ENCODE data around the gene ZNF577. TPM values are rescaled to one million over a fixed set of nuclear protein-coding genes. Genes with fewer than 3 reads are reported as not detected.

ZNF577 gene
- total and polyA plus RNA-seq, 2 of the 13 experiments (the other 11 are each of a cell fraction or from before 2014, with no cell fraction given), result 5.7 to 7.6 TPM

- TF ChIP-seq ZNF503 (CRISPR knock-in tag; IDR thresholded peaks at IDR 0.05) (no peak), ZNF557 (CRISPR knock-in tag; IDR thresholded peaks at IDR 0.05) (no peak), KAT7 (CRISPR knock-in tag; IDR thresholded peaks at IDR 0.05; ENCODE audit: borderline replicate concordance) (peak; percentile 72; the same call in 1 of the 2 replicates), THYN1 (CRISPR knock-in tag; IDR thresholded peaks at IDR 0.05; ENCODE audit: borderline replicate concordance, low read depth) (no peak), ZC3H4 (CRISPR knock-in tag; IDR thresholded peaks at IDR 0.05; ENCODE audit: borderline replicate concordance) (no peak), ZNF792 (CRISPR knock-in tag; IDR thresholded peaks at IDR 0.05) (no peak), PBX3 (CRISPR knock-in tag; IDR thresholded peaks at IDR 0.05; ENCODE audit: borderline replicate concordance) (no peak), ZNF33B (CRISPR knock-in tag; IDR thresholded peaks at IDR 0.05) (no peak), ZNF605 (CRISPR knock-in tag; IDR thresholded peaks at IDR 0.05) (no peak), RFXAP (CRISPR knock-in tag; IDR thresholded peaks at IDR 0.05; ENCODE audit: borderline replicate concordance) (0 out of 2 replicates have a peak, but pooled peaks have one; percentile 27), NCOA1 (CRISPR knock-in tag; IDR thresholded peaks at IDR 0.05) (no peak), E2F1 (CRISPR knock-in tag; IDR thresholded peaks at IDR 0.05) (0 out of 2 replicates have a peak, but pooled peaks have one; percentile 26), NFIC (IDR thresholded peaks at IDR 0.05; ENCODE audit: low read length) (no peak), RXRA (CRISPR knock-in tag; IDR thresholded peaks at IDR 0.05) (no peak), ZNF101 (CRISPR knock-in tag; IDR thresholded peaks at IDR 0.05; ENCODE audit: borderline replicate concordance, low read depth) (no peak), ZBTB42 (CRISPR knock-in tag; IDR thresholded peaks at IDR 0.05) (no peak), ZNF225 (CRISPR knock-in tag; IDR thresholded peaks at IDR 0.05) (0 out of 2 replicates have a peak, but pooled peaks have one; percentile 49), ZBTB46 (CRISPR knock-in tag; IDR thresholded peaks at IDR 0.05; ENCODE audit: borderline replicate concordance) (no peak), SKI (IDR thresholded peaks at IDR 0.05; ENCODE audit: partially characterized antibody) (no peak)
- TF ChIP-seq, protein P1, sequence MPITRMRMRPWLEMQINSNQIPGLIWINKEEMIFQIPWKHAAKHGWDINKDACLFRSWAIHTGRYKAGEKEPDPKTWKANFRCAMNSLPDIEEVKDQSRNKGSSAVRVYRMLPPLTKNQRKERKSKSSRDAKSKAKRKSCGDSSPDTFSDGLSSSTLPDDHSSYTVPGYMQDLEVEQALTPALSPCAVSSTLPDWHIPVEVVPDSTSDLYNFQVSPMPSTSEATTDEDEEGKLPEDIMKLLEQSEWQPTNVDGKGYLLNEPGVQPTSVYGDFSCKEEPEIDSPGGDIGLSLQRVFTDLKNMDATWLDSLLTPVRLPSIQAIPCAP (CRISPR knock-in tag; IDR thresholded peaks at IDR 0.05; ENCODE audit: low read depth), result no peak
- TF ChIP-seq, protein P2, sequence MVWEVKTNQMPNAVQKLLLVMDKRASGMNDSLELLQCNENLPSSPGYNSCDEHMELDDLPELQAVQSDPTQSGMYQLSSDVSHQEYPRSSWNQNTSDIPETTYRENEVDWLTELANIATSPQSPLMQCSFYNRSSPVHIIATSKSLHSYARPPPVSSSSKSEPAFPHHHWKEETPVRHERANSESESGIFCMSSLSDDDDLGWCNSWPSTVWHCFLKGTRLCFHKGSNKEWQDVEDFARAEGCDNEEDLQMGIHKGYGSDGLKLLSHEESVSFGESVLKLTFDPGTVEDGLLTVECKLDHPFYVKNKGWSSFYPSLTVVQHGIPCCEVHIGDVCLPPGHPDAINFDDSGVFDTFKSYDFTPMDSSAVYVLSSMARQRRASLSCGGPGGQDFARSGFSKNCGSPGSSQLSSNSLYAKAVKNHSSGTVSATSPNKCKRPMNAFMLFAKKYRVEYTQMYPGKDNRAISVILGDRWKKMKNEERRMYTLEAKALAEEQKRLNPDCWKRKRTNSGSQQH (CRISPR knock-in tag; IDR thresholded peaks at IDR 0.05; ENCODE audit: low read depth), result peak; percentile 76; the same call in 1 of the 2 replicates
Observed at GRCh38 chr19:51904331-51905165, 16.8 kb upstream of the ZNF577 start, which contains the start of gene ZNF649 (continued).
